ENCODE measurements around the gene CRBN.

- TF ChIP-seq EZH2phosphoT487 (IDR thresholded peaks at IDR 0.05; ENCODE audit: borderline replicate concordance) = no peak
- TF ChIP-seq, protein P1, sequence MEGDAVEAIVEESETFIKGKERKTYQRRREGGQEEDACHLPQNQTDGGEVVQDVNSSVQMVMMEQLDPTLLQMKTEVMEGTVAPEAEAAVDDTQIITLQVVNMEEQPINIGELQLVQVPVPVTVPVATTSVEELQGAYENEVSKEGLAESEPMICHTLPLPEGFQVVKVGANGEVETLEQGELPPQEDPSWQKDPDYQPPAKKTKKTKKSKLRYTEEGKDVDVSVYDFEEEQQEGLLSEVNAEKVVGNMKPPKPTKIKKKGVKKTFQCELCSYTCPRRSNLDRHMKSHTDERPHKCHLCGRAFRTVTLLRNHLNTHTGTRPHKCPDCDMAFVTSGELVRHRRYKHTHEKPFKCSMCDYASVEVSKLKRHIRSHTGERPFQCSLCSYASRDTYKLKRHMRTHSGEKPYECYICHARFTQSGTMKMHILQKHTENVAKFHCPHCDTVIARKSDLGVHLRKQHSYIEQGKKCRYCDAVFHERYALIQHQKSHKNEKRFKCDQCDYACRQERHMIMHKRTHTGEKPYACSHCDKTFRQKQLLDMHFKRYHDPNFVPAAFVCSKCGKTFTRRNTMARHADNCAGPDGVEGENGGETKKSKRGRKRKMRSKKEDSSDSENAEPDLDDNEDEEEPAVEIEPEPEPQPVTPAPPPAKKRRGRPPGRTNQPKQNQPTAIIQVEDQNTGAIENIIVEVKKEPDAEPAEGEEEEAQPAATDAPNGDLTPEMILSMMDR (conservative IDR thresholded peaks at IDR 0.05; ENCODE audit: low read length) = no peak
Measured at GRCh38 chr3:3177861-3178497, 1.5 kb downstream of the CRBN start.

Measured in Loucy (cell line).